Lower leg skin (tissue), 4 donors: ENCODE data around the gene PIK3C2B. TPM values are rescaled to one million over a fixed set of nuclear protein-coding genes. Genes with fewer than 3 reads are reported as not detected.

ENCODE experiments used
- DNase-seq, 2 donors: peaks; one replicate each; pipeline ENCODE4 v3.0.0-alpha.2; 2019; ENCODE audit warnings: low spot score in 2 of 2
- H3K4me3 ChIP-seq: fragments of 200-600 bp; sonication (generic); 2 replicates; pipeline ENCODE4 v1.5.1; 2017; ENCODE audit warnings: mild to moderate bottlenecking, low read depth; ENCODE audit not compliant: poor library complexity, severe bottlenecking
- CTCF ChIP-seq, 3 donors: fragments of 450-650 bp; IDR thresholded peaks; one replicate each; pipeline ENCODE4 v1.5.1; 2016; ENCODE audit warnings: antibody characterized with exemption in 3 of 3, mild to moderate bottlenecking in 3 of 3, moderate library complexity in 2 of 3
- POLR2A ChIP-seq, 2 donors: fragments of 450-650 bp; IDR thresholded peaks; one replicate each; pipeline ENCODE4 v1.6.1; 2016 to 2017; ENCODE audit warnings: antibody characterized with exemption in 2 of 2, mild to moderate bottlenecking in 1 of 2, moderate library complexity in 1 of 2
- WGBS, 2 donors: methylation state at CpG; one replicate each; pipeline ENCODE4 v1.1.5; 2018; 5-methylcytosine and 5-hydroxymethylcytosine counted together
- intact Hi-C: fragments of 100-400 bp; cut with DNase I; formaldehyde crosslinking; loops from one replicate; pipeline ENCODE4 v1.15.0; 2023; ENCODE audit warnings: low total_unique reads
- total RNA-seq, 4 donors: library from RNA; depleted of rRNA; stranded (reverse); fragments of >200 nt; gene quantifications; one replicate each; pipeline ENCODE4 v1.1.0, GENCODE V29; 2016

PIK3C2B gene
- total RNA-seq, 4 donors from 2014 or later = 51.7 to 92.1 (median 62.1) TPM

GRCh38 chr1:204456826-204457442 lies 37.7 kb downstream of the PIK3C2B start:
- TF ChIP-seq POLR2A (IDR thresholded peaks at IDR 0.05) (no peak), CTCF (IDR thresholded peaks at IDR 0.05) (no peak)
- H3K4me3 ChIP-seq = no peak overlapping the region
- DNase-seq = no peak
- WGBS, 2 donors = 54 to 64% methylated on average over 11 of the region's 11 CpGs
- intact Hi-C loops = no loop called here

GRCh38 chr1:204455831-204456145 lies 38.8 kb downstream of the PIK3C2B start:
- no peak for DNase-seq
- 92 to 99% methylated on average over 9 of the region's 9 CpGs for WGBS, 2 donors
- intact Hi-C loops = no loop called here
- TF ChIP-seq POLR2A (IDR thresholded peaks at IDR 0.05) = no peak
- no peak for TF ChIP-seq CTCF (IDR thresholded peaks at IDR 0.05)
- no peak overlapping the region for H3K4me3 ChIP-seq

GRCh38 chr1:204455063-204455830 lies 39.4 kb downstream of the PIK3C2B start:
- intact Hi-C loops = no loop called here
- WGBS, 2 donors = 80% methylated on average over 18 of the region's 18 CpGs
- DNase-seq = no peak
- H3K4me3 ChIP-seq = no peak overlapping the region
- TF ChIP-seq POLR2A (IDR thresholded peaks at IDR 0.05) (no peak), CTCF (IDR thresholded peaks at IDR 0.05) (no peak)

- intact Hi-C loops = no loop called here
- TF ChIP-seq POLR2A (IDR thresholded peaks at IDR 0.05) = no peak
- TF ChIP-seq CTCF (IDR thresholded peaks at IDR 0.05) = no peak
- WGBS, 2 donors = 96 to 97% methylated on average over 4 of the region's 4 CpGs
Measured at GRCh38 chr1:204454476-204454875, 40.1 kb downstream of the PIK3C2B start.

GRCh38 chr1:204453141-204453772 lies 41.3 kb downstream of the PIK3C2B start:
- intact Hi-C loops = no loop called here

More at GRCh38 chr1:204454476-204454875, 40.1 kb downstream of the PIK3C2B start:
- no peak for DNase-seq
- no peak overlapping the region for H3K4me3 ChIP-seq

More at GRCh38 chr1:204453141-204453772, 41.3 kb downstream of the PIK3C2B start:
- H3K4me3 ChIP-seq = no peak overlapping the region
- DNase-seq = no peak
- 65 to 71% methylated on average over 8 of the region's 8 CpGs for WGBS, 2 donors
- TF ChIP-seq POLR2A (IDR thresholded peaks at IDR 0.05) = no peak
- TF ChIP-seq CTCF (IDR thresholded peaks at IDR 0.05) = no peak
